H1 (cell line): ENCODE results near the gene FKBP1A. TPM values are rescaled to one million over a fixed set of nuclear protein-coding genes. Genes with fewer than 3 reads are reported as not detected.

Experiments used
- CTCF ChIA-PET: fragments of 300-600 bp; sonication (Branson Sonifier 250); formaldehyde crosslinking; loops from one replicate; lab custom pipeline; 2021; ENCODE audit not compliant: partially characterized antibody; lab: Charles Lee
- POLR2A ChIA-PET: fragments of 300-600 bp; sonication (Branson Sonifier 250); formaldehyde crosslinking; loops from one replicate; lab custom pipeline; 2021; ENCODE audit warnings: inconsistent platforms; ENCODE audit not compliant: partially characterized antibody; lab: Charles Lee
- DNase-seq, 2 experiments: peaks; one replicate each; pipeline versions ENCODE4 v3.0.0 to v3.0.0-alpha.2; 2010 to 2022; ENCODE audit warnings: low spot score in 2 of 2, low read depth in 1 of 2, mixed read lengths in 1 of 2
- FAIRE-seq: peaks from 2 replicates; lab custom pipeline; 2011; peaks lifted over from hg19 to GRCh38; lab: Jason Lieb, UNC
- H2AFZ ChIP-seq: 2 replicates; pipeline ENCODE4 v1.8.1; 2012; ENCODE audit warnings: low read length, inconsistent platforms
- H2AK5ac ChIP-seq: 2 replicates; pipeline ENCODE4 v1.6.1; 2013; ENCODE audit warnings: low read depth, low read length
- H2BK120ac ChIP-seq: replicated peaks from 2 replicates; pipeline ENCODE3; 2013; ENCODE audit warnings: low read depth, low read length, inconsistent platforms
- H2BK12ac ChIP-seq: 2 replicates; pipeline ENCODE4 v1.6.1; 2013; ENCODE audit warnings: low read depth, low read length
- H2BK15ac ChIP-seq: 2 replicates; pipeline ENCODE4 v1.6.1; 2013; ENCODE audit warnings: low read length
- H2BK20ac ChIP-seq: 2 replicates; pipeline ENCODE4 v1.6.1; 2013; ENCODE audit warnings: low read length
- H2BK5ac ChIP-seq: 2 replicates; pipeline ENCODE4 v1.6.1; 2013; ENCODE audit warnings: low read depth, low read length
- H3K14ac ChIP-seq: 2 replicates; pipeline ENCODE4 v1.6.1; 2013; ENCODE audit warnings: inconsistent platforms; ENCODE audit not compliant: insufficient read length
- H3K18ac ChIP-seq: 2 replicates; pipeline ENCODE4 v1.6.1; 2013; ENCODE audit warnings: low read length; ENCODE audit errors: extremely low read depth
- H3K23ac ChIP-seq: 2 replicates; pipeline ENCODE4 v1.6.1; 2013; ENCODE audit warnings: inconsistent platforms; ENCODE audit not compliant: insufficient read length
- H3K23me2 ChIP-seq: 2 replicates; pipeline ENCODE4 v1.6.1; 2013; ENCODE audit warnings: low read depth, low read length
- H3K27ac ChIP-seq: 2 replicates; pipeline ENCODE4 v1.6.1; 2011; ENCODE audit warnings: low read depth, low read length, inconsistent platforms
- H3K27me3 ChIP-seq, 4 experiments: replicated peaks in 1 of 4; 1 replicate in 1 of 4; 2 replicates in 3 of 4; pipeline versions ENCODE4 v1.6.1 to v1.8.1; 2011 to 2013; ENCODE audit warnings: low read length in 3 of 4, mild to moderate bottlenecking in 3 of 4, inconsistent platforms in 2 of 4, mixed read lengths in 2 of 4, moderate library complexity in 1 of 4; ENCODE audit not compliant: control insufficient read depth in 3 of 4, insufficient read depth in 3 of 4; ENCODE audit errors: extremely low read depth in 1 of 4
- H3K36me3 ChIP-seq, 4 experiments: 2 replicates each; pipeline versions ENCODE4 v1.6.1 to v1.8.1; 2011 to 2013; ENCODE audit warnings: mild to moderate bottlenecking in 4 of 4, low read length in 3 of 4, moderate library complexity in 2 of 4, control low read depth in 1 of 4, inconsistent platforms in 1 of 4; ENCODE audit not compliant: insufficient read depth in 4 of 4, control insufficient read depth in 2 of 4
- H3K4ac ChIP-seq: replicated peaks from 2 replicates; pipeline ENCODE3; 2013; ENCODE audit warnings: low read length, low read depth, mixed read lengths, inconsistent platforms; ENCODE audit not compliant: insufficient read length
- H3K4me1 ChIP-seq, 4 experiments: replicated peaks in 1 of 4; 1 replicate in 1 of 4; 2 replicates in 3 of 4; pipeline versions ENCODE4 v1.6.1 to v1.8.1; 2011 to 2013; ENCODE audit warnings: low read length in 3 of 4, inconsistent platforms in 2 of 4, mixed read lengths in 1 of 4; ENCODE audit not compliant: insufficient read depth in 4 of 4, control insufficient read depth in 3 of 4
- H3K4me2 ChIP-seq, 2 experiments: 2 replicates each; pipeline versions ENCODE4 v1.6.1 to v1.8.1; 2011 to 2013; ENCODE audit warnings: low read depth in 2 of 2, low read length in 2 of 2, control low read depth in 1 of 2, inconsistent platforms in 1 of 2, mild to moderate bottlenecking in 1 of 2; ENCODE audit not compliant: insufficient read depth in 1 of 2
- H3K4me3 ChIP-seq, 4 experiments: fragments of 200-600, 300-600 bp in 1 of 4; sonication (generic), shearing (Covaris generic), sonication (Bioruptor Twin) in 1 of 4; 2 replicates each; pipeline versions ENCODE4 v1.5.1 to v1.8.1; 2011 to 2016; ENCODE audit warnings: low read length in 4 of 4, low read depth in 3 of 4, control low read depth in 2 of 4, inconsistent platforms in 2 of 4, mild to moderate bottlenecking in 2 of 4, mixed read lengths in 1 of 4, moderate library complexity in 1 of 4; ENCODE audit not compliant: insufficient read depth in 2 of 4; ENCODE audit errors: extremely low read depth in 1 of 4
- H3K56ac ChIP-seq: replicated peaks from 2 replicates; pipeline ENCODE3; 2013; ENCODE audit warnings: low read depth, mild to moderate bottlenecking, mixed read lengths, low read length, inconsistent platforms; ENCODE audit not compliant: insufficient read length
- H3K79me1 ChIP-seq: 2 replicates; pipeline ENCODE4 v1.6.1; 2013; ENCODE audit warnings: low read depth, low read length, control low read depth
- H3K79me2 ChIP-seq, 2 experiments: 2 replicates each; pipeline versions ENCODE4 v1.6.1 to v1.8.1; 2012 to 2013; ENCODE audit warnings: low read length in 2 of 2, mild to moderate bottlenecking in 2 of 2, inconsistent platforms in 1 of 2; ENCODE audit not compliant: insufficient read depth in 2 of 2, control insufficient read depth in 1 of 2
- H3K9ac ChIP-seq, 4 experiments: replicated peaks in 1 of 4; 1 replicate in 1 of 4; 2 replicates in 3 of 4; pipeline versions ENCODE4 v1.6.1 to v1.8.1; 2011 to 2013; ENCODE audit warnings: low read depth in 3 of 4, low read length in 3 of 4, control low read depth in 2 of 4, mild to moderate bottlenecking in 2 of 4, moderate library complexity in 2 of 4, inconsistent platforms in 1 of 4; ENCODE audit errors: extremely low read depth in 1 of 4
- H3K9me3 ChIP-seq, 2 experiments: 2 replicates each; pipeline versions ENCODE4 v1.6.1 to v1.8.1; 2012 to 2013; ENCODE audit warnings: mild to moderate bottlenecking in 2 of 2, moderate library complexity in 2 of 2, control low read depth in 1 of 2, inconsistent platforms in 1 of 2, low read depth in 1 of 2, low read length in 1 of 2, mixed read lengths in 1 of 2; ENCODE audit not compliant: insufficient read depth in 2 of 2
- H4K20me1 ChIP-seq, 2 experiments: replicated peaks in 1 of 2; 2 replicates each; pipeline versions ENCODE3 to v1.8.1; 2011 to 2013; ENCODE audit warnings: inconsistent platforms in 2 of 2, low read length in 2 of 2, mild to moderate bottlenecking in 1 of 2; ENCODE audit not compliant: insufficient read depth in 2 of 2, control insufficient read depth in 1 of 2
- H4K5ac ChIP-seq: 2 replicates; pipeline ENCODE4 v1.6.1; 2013; ENCODE audit warnings: low read length, low read depth, mixed read lengths, inconsistent platforms; ENCODE audit not compliant: insufficient read length
- H4K8ac ChIP-seq: 2 replicates; pipeline ENCODE4 v1.8.0; 2013; ENCODE audit warnings: mild to moderate bottlenecking, moderate library complexity, low read length, inconsistent platforms; ENCODE audit not compliant: insufficient read depth; ENCODE audit errors: extremely low read depth
- H4K91ac ChIP-seq: replicated peaks from 2 replicates; pipeline ENCODE3; 2013; ENCODE audit warnings: low read length, mixed read lengths, inconsistent platforms; ENCODE audit not compliant: insufficient read length
- CEBPB ChIP-seq: IDR thresholded peaks from 2 replicates; pipeline ENCODE4 v1.6.1; 2012; ENCODE audit warnings: low read depth, low read length
- NANOG ChIP-seq: IDR thresholded peaks from 2 replicates; pipeline ENCODE4 v1.6.1; 2011; ENCODE audit warnings: low read length, low read depth, mild to moderate bottlenecking, inconsistent platforms; ENCODE audit not compliant: insufficient read depth, poor library complexity, severe bottlenecking
- WGBS, 2 experiments: shearing (Covaris generic) in 1 of 2; methylation state at CpG; one replicate each; pipeline versions ENCODE4 v1.1.6 to v1.1.7; 2013 to 2015; ENCODE audit warnings: low lambda C conversion rate in 2 of 2, mixed read lengths in 2 of 2, inconsistent platforms in 1 of 2, low coverage in 1 of 2, missing lambda C conversion rate in 1 of 2; ENCODE audit not compliant: insufficient replicate concordance in 2 of 2, insufficient coverage in 1 of 2, insufficient read length in 1 of 2; ENCODE audit errors: extremely low coverage in 1 of 2, missing lambda C conversion rate in 1 of 2; 5-methylcytosine and 5-hydroxymethylcytosine counted together
- polyA plus RNA-seq, 7 experiments: library from polyadenylated mRNA; depleted of rRNA in 3 of 7; stranded (reverse) in 5 of 7; unstranded in 2 of 7; fragments of >200 nt in 5 of 7; fragments of 200-250 nt in 2 of 7; gene quantifications; 1 replicate in 5 of 7; 2 replicates in 1 of 7; 4 replicates in 1 of 7; pipeline versions ENCODE4 v1.2.1 to v1.2.3, GENCODE V29; 2011 to 2013; ENCODE audit warnings: missing spikeins in 2 of 7, mixed read lengths in 2 of 7
- total RNA-seq: library from RNA; stranded (reverse); fragmentation: NEBNext Ultra II Directional; extraction: Animal tissue kit (Norgen Biotek cat#: 25700); gene quantifications from 2 replicates; pipeline ENCODE4 v1.2.1, GENCODE V29; 2021

The FKBP1A gene
- total and polyA plus RNA-seq, 2 of the 8 experiments (the other 6 are each of a cell fraction or from before 2014, with no cell fraction given), result 250 to 685 TPM

DNA sequence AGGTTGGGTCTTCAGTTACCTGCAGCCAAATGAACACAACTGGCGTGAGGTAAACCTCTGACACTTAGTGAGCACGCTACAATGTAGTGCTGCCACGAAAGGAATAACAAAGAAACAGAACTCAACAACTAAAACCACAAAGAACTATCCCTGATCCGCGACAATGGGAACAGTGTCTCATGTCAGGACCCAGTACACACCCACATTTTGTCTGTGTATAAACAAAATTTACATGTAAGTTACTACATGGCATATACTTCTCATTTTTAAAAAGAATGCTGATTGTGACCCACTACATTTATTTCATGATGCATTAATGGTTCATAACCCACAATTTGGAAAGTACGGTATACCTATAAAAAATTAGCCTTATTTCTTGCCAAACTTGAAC, 14.1 kb downstream of the FKBP1A start:
- Histone ChIP-seq H2AFZ (no peak overlapping the region), H3K56ac (no peak overlapping the region), H2AK5ac (no peak overlapping the region), H3K27ac (no peak overlapping the region), H3K4ac (no peak overlapping the region), H3K14ac (no peak overlapping the region), H3K27me3 (no peaks in the 10 kb centered on the region), H3K18ac (no peak overlapping the region), H3K36me3 (peaks cover 2 to 7% (median 4%) of the 10 kb centered on the region in 4 experiments; a peak in 6 of 8 replicates), H3K4me2 (no peak overlapping the region), H2BK120ac (no peak overlapping the region), H3K79me2 (peaks cover 21 to 90% of the 10 kb centered on the region in 2 experiments), H2BK15ac (no peak overlapping the region), H4K91ac (no peak overlapping the region), H3K79me1 (peaks cover 28% of the 10 kb centered on the region), H2BK20ac (no peak overlapping the region), H4K5ac (no peak overlapping the region), H4K8ac (no peak overlapping the region), H3K4me3 (no peak overlapping the region), H3K9ac (no peak overlapping the region), H3K23me2 (no peaks in the 10 kb centered on the region), H3K23ac (no peak overlapping the region), H2BK12ac (no peak overlapping the region), H2BK5ac (no peak overlapping the region), H3K9me3 (no peaks in the 10 kb centered on the region), H4K20me1 (peaks cover 24 to 52% of the 10 kb centered on the region in 2 experiments), H3K4me1 (peaks cover 0 to 17% (median 2%) of the 10 kb centered on the region in 4 experiments; a peak in 4 of 7 replicates)
- POLR2A ChIA-PET, result interaction anchor here (1.0 kb wide), 1 partner anchor 13 kb away, joined by 3 read pairs; no protein-coding TSS in a partner anchor
- FAIRE-seq, result no peak
- WGBS, 2 experiments, result 88% methylated on average over 6 of the region's 6 CpGs; no CpG with 5 or more reads in 1 of the 2 experiments
- TF ChIP-seq NANOG (no peak), CEBPB (no peak)
- DNase-seq, result no peak
- CTCF ChIA-PET, result interaction anchor here (0.9 to 1.7 kb wide), 3 partner anchors 18 to 155 kb away, joined by 3 to 5 read pairs (median 3); no protein-coding TSS in a partner anchor
